MM.1S (cell line): ENCODE data around the gene ZHX3.

Experiments used
- CTCF ChIP-seq: fragments of 300-600 bp; sonication (generic); IDR thresholded peaks from 2 replicates; pipeline ENCODE4 v1.5.1; 2016; ENCODE audit warnings: antibody characterized with exemption, low read length, mixed read lengths
- EZH2 ChIP-seq: fragments of 300-600 bp; sonication (generic); optimal IDR thresholded peaks from 2 replicates; pipeline ENCODE3; 2017; ENCODE audit warnings: low read depth, mild to moderate bottlenecking, antibody characterized with exemption, low read length, mixed read lengths
- EZH2phosphoT487 ChIP-seq: fragments of 300-600 bp; sonication (generic); IDR thresholded peaks from 2 replicates; pipeline ENCODE4 v1.6.1; 2018; ENCODE audit warnings: antibody characterized with exemption, low read length

- TF ChIP-seq EZH2, result no peak
- no peak for TF ChIP-seq CTCF
- TF ChIP-seq EZH2phosphoT487, result no peak
Measured at GRCh38 chr20:41198443-41198842, 119.1 kb downstream of the ZHX3 start.
